Keratinocyte (primary cell): ENCODE measurements around the gene P4HA1. TPM values are rescaled to one million over a fixed set of nuclear protein-coding genes. Genes with fewer than 3 reads are reported as not detected.

Experiments used
- DNase-seq: peaks from one replicate; pipeline ENCODE4 v3.0.0-alpha.2; 2011; ENCODE audit warnings: low read depth, missing footprints, low spot score
- FAIRE-seq: peaks from 2 replicates; lab custom pipeline; 2011; peaks lifted over from hg19 to GRCh38; lab: Jason Lieb, UNC
- H2AFZ ChIP-seq: 2 replicates; pipeline ENCODE4 v1.6.0; 2012; ENCODE audit warnings: low read length, control low read depth, inconsistent platforms; ENCODE audit not compliant: control insufficient read depth
- H3K27ac ChIP-seq: 2 replicates; pipeline ENCODE4 v1.5.1; 2011; ENCODE audit warnings: low read length; ENCODE audit not compliant: control insufficient read depth, insufficient read depth
- H3K27me3 ChIP-seq: 3 replicates; pipeline ENCODE4 v1.6.0; 2011; ENCODE audit warnings: low read length; ENCODE audit not compliant: control insufficient read depth, insufficient read depth; ENCODE audit errors: extremely low read depth
- H3K36me3 ChIP-seq, 2 experiments: 2 replicates in 1 of 2; 3 replicates in 1 of 2; pipeline ENCODE4 v1.5.1; 2011; ENCODE audit warnings: low read length in 2 of 2, mild to moderate bottlenecking in 1 of 2; ENCODE audit not compliant: control insufficient read depth in 2 of 2, insufficient read depth in 2 of 2; ENCODE audit errors: extremely low read depth in 1 of 2
- H3K4me1 ChIP-seq: 3 replicates; pipeline ENCODE4 v1.5.1; 2011; ENCODE audit warnings: low read length; ENCODE audit not compliant: control insufficient read depth, insufficient read depth; ENCODE audit errors: extremely low read depth
- H3K4me2 ChIP-seq: 3 replicates; pipeline ENCODE4 v1.6.0; 2011; ENCODE audit warnings: low read depth, low read length; ENCODE audit not compliant: control insufficient read depth, insufficient read depth; ENCODE audit errors: extremely low read depth
- H3K4me3 ChIP-seq, 3 experiments: fragments of 200-600 bp in 1 of 3; sonication (generic) in 1 of 3; 2 replicates in 2 of 3; 3 replicates in 1 of 3; pipeline ENCODE4 v1.5.1; 2011 to 2016; ENCODE audit warnings: low read length in 3 of 3, mild to moderate bottlenecking in 3 of 3, control low read depth in 2 of 3, inconsistent platforms in 1 of 3, low read depth in 1 of 3, mixed read lengths in 1 of 3, mixed run types in 1 of 3, moderate library complexity in 1 of 3; ENCODE audit not compliant: control insufficient read depth in 2 of 3, insufficient read depth in 2 of 3; ENCODE audit errors: extremely low read depth in 1 of 3
- H3K79me2 ChIP-seq: 2 replicates; pipeline ENCODE4 v1.6.0; 2012; ENCODE audit warnings: low read length; ENCODE audit not compliant: control insufficient read depth, insufficient read depth
- H3K9ac ChIP-seq: 3 replicates; pipeline ENCODE4 v1.6.0; 2011; ENCODE audit warnings: low read length; ENCODE audit not compliant: control insufficient read depth, insufficient read depth; ENCODE audit errors: extremely low read depth
- H3K9me1 ChIP-seq: 3 replicates; pipeline ENCODE4 v1.6.0; 2011; ENCODE audit warnings: low read length; ENCODE audit not compliant: control insufficient read depth, insufficient read depth; ENCODE audit errors: extremely low read depth
- H3K9me3 ChIP-seq: 2 replicates; pipeline ENCODE4 v1.5.1; 2012; ENCODE audit warnings: low read depth, low read length; ENCODE audit not compliant: control insufficient read depth
- H4K20me1 ChIP-seq: 3 replicates; pipeline ENCODE4 v1.6.0; 2011; ENCODE audit warnings: low read length; ENCODE audit not compliant: control insufficient read depth, insufficient read depth; ENCODE audit errors: extremely low read depth
- EZH2 ChIP-seq: IDR thresholded peaks from one replicate; pipeline ENCODE4 v1.6.1; 2012; ENCODE audit warnings: inconsistent platforms, mild to moderate bottlenecking, low read length, moderate library complexity
- dilution Hi-C: fragments of 300-500 bp; cut with MboI; formaldehyde crosslinking; loops from one replicate; pipeline ENCODE4 v1.7.0; 2020; ENCODE audit warnings: low sequenced_read_pairs; ENCODE audit not compliant: extremely low pct_ligation_motif_present
- polyA plus RNA-seq, 5 experiments: library from polyadenylated mRNA; depleted of rRNA in 3 of 5; stranded (reverse) in 3 of 5; stranded (forward) in 1 of 5; unstranded in 1 of 5; fragments of >200 nt; gene quantifications; 1 replicate in 1 of 5; 2 replicates in 3 of 5; 3 replicates in 1 of 5; pipeline versions ENCODE4 v1.2.1 to v1.2.3, GENCODE V29; 2011 to 2012; ENCODE audit warnings: missing spikeins in 2 of 5, low read depth in 1 of 5, low replicate concordance in 1 of 5
- TF ChIP-seq, protein P1 (sequence below), 3 experiments: IDR thresholded peaks in 1 of 3; conservative IDR thresholded peaks in 1 of 3; optimal IDR thresholded peaks in 1 of 3; 2 replicates in 2 of 3; 3 replicates in 1 of 3; pipeline versions ENCODE3 to v1.5.1; 2011; ENCODE audit warnings: low read length in 3 of 3, mild to moderate bottlenecking in 3 of 3, moderate library complexity in 2 of 3, control low read depth in 1 of 3, inconsistent platforms in 1 of 3; ENCODE audit not compliant: insufficient read depth in 2 of 3; ENCODE audit errors: extremely low read depth in 1 of 3

Gene P4HA1
- polyA plus RNA-seq, 1 donor (not counting 4 experiments of a cell fraction or from before 2014, with no cell fraction given): 67.4 TPM

DNA sequence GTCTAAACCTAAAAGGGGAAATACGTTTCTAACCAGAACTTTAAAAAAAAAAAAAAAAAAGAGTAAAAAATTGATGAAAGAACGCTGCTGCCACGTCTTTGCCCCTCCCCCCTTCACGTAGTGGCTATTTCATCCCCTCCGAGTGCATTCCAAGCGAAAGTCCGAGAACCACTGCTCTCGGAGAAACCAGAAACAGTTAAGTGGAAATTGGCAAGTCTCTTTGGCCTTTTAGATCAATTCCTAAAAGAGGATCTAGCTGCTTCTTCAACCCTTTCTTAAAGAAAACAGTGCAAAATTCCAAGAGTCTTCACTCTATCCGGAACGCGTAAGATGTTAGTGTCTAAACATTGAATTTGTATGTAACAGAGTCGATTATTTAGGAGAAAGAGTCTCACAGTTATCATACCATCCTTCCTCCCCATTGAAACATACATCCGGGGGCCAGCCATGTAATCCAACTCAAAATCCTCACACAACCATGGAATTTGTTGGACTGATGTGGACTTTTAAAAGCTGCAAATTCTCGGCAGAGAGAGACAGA is 1.1 kb downstream of the P4HA1 start:
- Histone ChIP-seq H3K9me1 (no peaks in the 10 kb centered on the region), H3K27me3 (no peaks in the 10 kb centered on the region), H3K36me3 (peaks cover 0 to 1% of the 10 kb centered on the region in 2 experiments), H3K4me2 (peak overlapping the region; percentile 80), H3K9ac (peak overlapping the region; percentile 97), H3K4me1 (peaks cover 13% of the 10 kb centered on the region), H3K4me3 (peak overlapping the region; percentile 59 to 74 (median 70)), H4K20me1 (no peaks in the 10 kb centered on the region), H3K9me3 (no peaks in the 10 kb centered on the region), H3K27ac (peak overlapping the region; percentile 81), H2AFZ (peak overlapping the region; percentile 48), H3K79me2 (peaks cover 55% of the 10 kb centered on the region)
- DNase-seq (no peak), FAIRE-seq (no peak)
- dilution Hi-C loops: no loop called here
- TF ChIP-seq EZH2: no peak
- TF ChIP-seq, protein P1, sequence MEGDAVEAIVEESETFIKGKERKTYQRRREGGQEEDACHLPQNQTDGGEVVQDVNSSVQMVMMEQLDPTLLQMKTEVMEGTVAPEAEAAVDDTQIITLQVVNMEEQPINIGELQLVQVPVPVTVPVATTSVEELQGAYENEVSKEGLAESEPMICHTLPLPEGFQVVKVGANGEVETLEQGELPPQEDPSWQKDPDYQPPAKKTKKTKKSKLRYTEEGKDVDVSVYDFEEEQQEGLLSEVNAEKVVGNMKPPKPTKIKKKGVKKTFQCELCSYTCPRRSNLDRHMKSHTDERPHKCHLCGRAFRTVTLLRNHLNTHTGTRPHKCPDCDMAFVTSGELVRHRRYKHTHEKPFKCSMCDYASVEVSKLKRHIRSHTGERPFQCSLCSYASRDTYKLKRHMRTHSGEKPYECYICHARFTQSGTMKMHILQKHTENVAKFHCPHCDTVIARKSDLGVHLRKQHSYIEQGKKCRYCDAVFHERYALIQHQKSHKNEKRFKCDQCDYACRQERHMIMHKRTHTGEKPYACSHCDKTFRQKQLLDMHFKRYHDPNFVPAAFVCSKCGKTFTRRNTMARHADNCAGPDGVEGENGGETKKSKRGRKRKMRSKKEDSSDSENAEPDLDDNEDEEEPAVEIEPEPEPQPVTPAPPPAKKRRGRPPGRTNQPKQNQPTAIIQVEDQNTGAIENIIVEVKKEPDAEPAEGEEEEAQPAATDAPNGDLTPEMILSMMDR (optimal IDR thresholded peaks at IDR 0.05 in 1 of 3, IDR thresholded peaks at IDR 0.05 in 1 of 3, conservative IDR thresholded peaks at IDR 0.05 in 1 of 3; ENCODE audit: extremely low read depth in 1 of 3, insufficient read depth in 2 of 3, low read length in 3 of 3): no peak

GRCh38 chr10:73094986-73095480 is 1.6 kb downstream of the P4HA1 start:
- no peaks in the 10 kb centered on the region for H4K20me1 ChIP-seq
- no peak overlapping the region for H2AFZ ChIP-seq
- peak overlapping the region; percentile 80 for H3K4me2 ChIP-seq
- dilution Hi-C loops: no loop called here
- TF ChIP-seq EZH2: no peak
- TF ChIP-seq, protein P1 (optimal IDR thresholded peaks at IDR 0.05 in 1 of 3, IDR thresholded peaks at IDR 0.05 in 1 of 3, conservative IDR thresholded peaks at IDR 0.05 in 1 of 3; ENCODE audit: extremely low read depth in 1 of 3, insufficient read depth in 2 of 3, low read length in 3 of 3): no peak
- H3K27ac ChIP-seq: peak overlapping the region; percentile 81
- H3K79me2 ChIP-seq: peaks cover 59% of the 10 kb centered on the region
- no peaks in the 10 kb centered on the region for H3K9me1 ChIP-seq
- FAIRE-seq (no peak), DNase-seq (no peak)
- peaks cover 0 to 1% of the 10 kb centered on the region in 2 experiments for H3K36me3 ChIP-seq
- H3K4me3 ChIP-seq: peak overlapping the region; percentile 59 to 74 (median 70)
- H3K9ac ChIP-seq: peak overlapping the region; percentile 97
- H3K4me1 ChIP-seq: peaks cover 13% of the 10 kb centered on the region
- no peaks in the 10 kb centered on the region for H3K27me3 ChIP-seq
- no peaks in the 10 kb centered on the region for H3K9me3 ChIP-seq
